HepG2 (cell line): ENCODE data around the gene RGS7. TPM values are rescaled to one million over a fixed set of nuclear protein-coding genes. Genes with fewer than 3 reads are reported as not detected.

Experiments used
- ATAC-seq: fragments of 200-7000 bp; cut with Tn5 transposase; 3 replicates; pipeline ENCODE4 v1.9.1; 2020; ENCODE audit warnings: mild to moderate bottlenecking, moderate library complexity
- BruUV-seq: library from RNA; stranded (reverse); fragments of 400-500 nt; replicated peaks from 2 replicates; lab custom pipeline; 2021; lab: Mats Ljungman, UMichigan
- CTCF ChIA-PET: fragments of 300-600 bp; formaldehyde crosslinking; extraction: SDS; loops from one replicate; lab custom pipeline; 2021; ENCODE audit warnings: low total read pairs, inconsistent platforms, low intra/inter-chr PET ratio; lab: Yijun Ruan, JAX
- POLR2A ChIA-PET: fragments of 350-600 bp; sonication (Branson Sonifier 250); formaldehyde crosslinking; loops from one replicate; lab custom pipeline; 2020; ENCODE audit warnings: antibody characterized with exemption, inconsistent platforms; lab: Yijun Ruan, JAX
- DNase-seq: peaks from one replicate; pipeline ENCODE4 v3.0.0-alpha.2; 2015; ENCODE audit warnings: low spot score
- FAIRE-seq: peaks from 3 replicates; lab custom pipeline; 2011; peaks lifted over from hg19 to GRCh38; lab: Jason Lieb, UNC
- H2AFZ ChIP-seq: one replicate; pipeline ENCODE4 v1.6.1; 2011; ENCODE audit warnings: low read length, inconsistent platforms
- H3K27ac ChIP-seq: fragments of 300-600 bp; 3 replicates; pipeline ENCODE4 v1.8.0; 2011; ENCODE audit warnings: mixed run types, mild to moderate bottlenecking, mixed read lengths, low read length, inconsistent platforms; ENCODE audit not compliant: insufficient read depth; ENCODE audit errors: extremely low read length
- H3K27me3 ChIP-seq, 2 experiments: fragments of 200-600 bp in 1 of 2; 2 replicates in 1 of 2; 3 replicates in 1 of 2; pipeline versions ENCODE4 v1.6.0 to v1.8.0; 2011; ENCODE audit warnings: low read length in 2 of 2, mild to moderate bottlenecking in 2 of 2, moderate library complexity in 2 of 2, inconsistent platforms in 1 of 2; ENCODE audit not compliant: insufficient read depth in 2 of 2, control insufficient read depth in 1 of 2
- H3K36me3 ChIP-seq, 2 experiments: fragments of 200-600 bp in 1 of 2; replicated peaks in 1 of 2; 2 replicates in 1 of 2; 3 replicates in 1 of 2; pipeline versions ENCODE4 v1.5.1 to v1.8.0; 2011; ENCODE audit warnings: low read length in 2 of 2, inconsistent platforms in 1 of 2; ENCODE audit not compliant: insufficient read depth in 2 of 2, control insufficient read depth in 1 of 2
- H3K4me1 ChIP-seq: 2 replicates; pipeline ENCODE4 v1.5.1; 2012; ENCODE audit warnings: low read length, inconsistent platforms; ENCODE audit not compliant: insufficient read depth
- H3K4me2 ChIP-seq: 2 replicates; pipeline ENCODE4 v1.6.0; 2011; ENCODE audit warnings: low read depth, low read length, inconsistent platforms
- H3K4me3 ChIP-seq, 3 experiments: fragments of 200-600 bp in 1 of 3; sonication (generic), shearing (Covaris generic) in 1 of 3; replicated peaks in 1 of 3; 2 replicates each; pipeline ENCODE4 v1.5.1; 2011 to 2016; ENCODE audit warnings: low read length in 3 of 3, inconsistent platforms in 2 of 3, low read depth in 2 of 3, mild to moderate bottlenecking in 2 of 3, control low read depth in 1 of 3, mixed read lengths in 1 of 3; ENCODE audit not compliant: insufficient read depth in 1 of 3
- H3K79me2 ChIP-seq: one replicate; pipeline ENCODE4 v1.6.1; 2011; ENCODE audit warnings: low read length, inconsistent platforms; ENCODE audit not compliant: insufficient read depth
- H3K9ac ChIP-seq: 2 replicates; pipeline ENCODE4 v1.6.0; 2011; ENCODE audit warnings: mild to moderate bottlenecking, low read depth, low read length, inconsistent platforms; ENCODE audit not compliant: insufficient read depth
- H3K9me3 ChIP-seq: 2 replicates; pipeline ENCODE4 v1.5.1; 2012; ENCODE audit warnings: mild to moderate bottlenecking, low read length
- H4K20me1 ChIP-seq: 2 replicates; pipeline ENCODE4 v1.6.0; 2011; ENCODE audit warnings: inconsistent platforms, mild to moderate bottlenecking, low read length, moderate library complexity; ENCODE audit not compliant: insufficient read depth
- ATAD3A ChIP-seq: sonication (generic); formaldehyde crosslinking; IDR thresholded peaks from 2 replicates; pipeline ENCODE4 v1.4.0; 2020; ENCODE audit warnings: missing genetic modification reagents
- ATF7-NPFF ChIP-seq: sonication (generic); formaldehyde crosslinking; IDR thresholded peaks from 2 replicates; pipeline ENCODE4 v1.8.1; 2023; ENCODE audit warnings: mild to moderate bottlenecking, low read depth, missing genetic modification reagents, moderate library complexity
- CAMTA2 ChIP-seq: sonication (generic); formaldehyde crosslinking; IDR thresholded peaks from 2 replicates; pipeline ENCODE4 v1.4.0; 2020; ENCODE audit warnings: mild to moderate bottlenecking, missing genetic modification reagents, borderline replicate concordance
- CBX1 ChIP-seq: IDR thresholded peaks from one replicate; pipeline ENCODE4 v1.6.1; 2016; ENCODE audit warnings: antibody characterized with exemption, low read depth
- KAT7 ChIP-seq: IDR thresholded peaks from 2 replicates; pipeline ENCODE4 v1.6.1; 2018; ENCODE audit warnings: borderline replicate concordance, missing compliant biosample characterization
- SIN3B ChIP-seq: fragments of 150-350 bp; IDR thresholded peaks from 2 replicates; pipeline ENCODE4 v1.6.1; 2014; ENCODE audit warnings: low read length
- SSRP1 ChIP-seq: IDR thresholded peaks from 2 replicates; pipeline ENCODE4 v1.6.1; 2016; ENCODE audit warnings: control low read depth
- XBP1 ChIP-seq: sonication (generic); formaldehyde crosslinking; IDR thresholded peaks from 2 replicates; pipeline ENCODE4 v1.5.0; 2020; ENCODE audit warnings: missing genetic modification reagents
- ZBTB2 ChIP-seq: sonication (generic); formaldehyde crosslinking; IDR thresholded peaks from 2 replicates; pipeline ENCODE4 v1.8.0; 2022; ENCODE audit warnings: low read depth, missing genetic modification reagents
- ZBTB8A ChIP-seq: sonication (generic); formaldehyde crosslinking; IDR thresholded peaks from 2 replicates; pipeline ENCODE4 v1.4.0; 2020; ENCODE audit warnings: mild to moderate bottlenecking, low read depth, missing genetic modification reagents, borderline replicate concordance
- ZNF101 ChIP-seq: sonication (generic); formaldehyde crosslinking; IDR thresholded peaks from 2 replicates; pipeline ENCODE4 v1.4.0; 2020; ENCODE audit warnings: mild to moderate bottlenecking, low read depth, missing genetic modification reagents, borderline replicate concordance
- ZNF3 ChIP-seq: IDR thresholded peaks from 2 replicates; pipeline ENCODE4 v1.7.0; 2017; ENCODE audit warnings: inconsistent platforms
- ZNF329 ChIP-seq: sonication (generic); formaldehyde crosslinking; IDR thresholded peaks from 2 replicates; pipeline ENCODE4 v1.9.0; 2021; ENCODE audit warnings: low read depth, mild to moderate bottlenecking, missing genetic modification reagents
- ZNF382 ChIP-seq: sonication (generic); formaldehyde crosslinking; IDR thresholded peaks from 2 replicates; pipeline ENCODE4 v1.5.0; 2020; ENCODE audit warnings: missing genetic modification reagents, mild to moderate bottlenecking, borderline replicate concordance
- ZNF451 ChIP-seq: sonication (generic); formaldehyde crosslinking; IDR thresholded peaks from 2 replicates; pipeline ENCODE4 v1.5.0; 2020; ENCODE audit warnings: mild to moderate bottlenecking, missing genetic modification reagents
- ZNF552 ChIP-seq: sonication (generic); formaldehyde crosslinking; IDR thresholded peaks from 2 replicates; pipeline ENCODE4 v1.9.0; 2022; ENCODE audit warnings: missing genetic modification reagents, mild to moderate bottlenecking, borderline replicate concordance
- ZNF614 ChIP-seq: IDR thresholded peaks from 2 replicates; pipeline ENCODE4 v1.6.1; 2018; ENCODE audit warnings: missing biosample characterization, missing genetic modification reagents, inconsistent platforms, borderline replicate concordance
- ZNF772 ChIP-seq: sonication (generic); formaldehyde crosslinking; IDR thresholded peaks from 2 replicates; pipeline ENCODE4 v1.5.0; 2020; ENCODE audit warnings: mild to moderate bottlenecking, missing genetic modification reagents
- ZNF841 ChIP-seq: sonication (generic); formaldehyde crosslinking; IDR thresholded peaks from 2 replicates; pipeline ENCODE4 v1.8.1; 2023; ENCODE audit warnings: missing genetic modification reagents, borderline replicate concordance
- ZNF850 ChIP-seq: sonication (generic); formaldehyde crosslinking; conservative IDR thresholded peaks from 2 replicates; pipeline ENCODE4 v1.9.0; 2021; ENCODE audit warnings: mild to moderate bottlenecking, missing genetic modification reagents
- WGBS: methylation state at CpG from one replicate; pipeline ENCODE4 v1.1.6; 2017; ENCODE audit warnings: low lambda C conversion rate; 5-methylcytosine and 5-hydroxymethylcytosine counted together
- in situ Hi-C: cut with HindIII; loops from 2 replicates; pipeline ENCODE4 v1.10.0; 2017; ENCODE audit warnings: low pct_unique_long_range_greater_than_20kb; ENCODE audit not compliant: extremely low pct_ligation_motif_present
- intact Hi-C: fragments of 100-400 bp; cut with micrococcal nuclease; formaldehyde crosslinking; loops from one replicate; pipeline ENCODE4 v1.10.0; 2022; ENCODE audit not compliant: unreplicated experiment
- polyA plus RNA-seq, 8 experiments: library from polyadenylated mRNA; depleted of rRNA in 3 of 8; stranded (reverse) in 7 of 8; unstranded in 1 of 8; fragments of >200 nt; fragmentation: Illumina TruSeq in 4 of 8; extraction: Trizol in 4 of 8; gene quantifications; 2 replicates each; pipeline versions ENCODE4 v1.2.1 to v1.2.3, GENCODE V29; 2011 to 2016; ENCODE audit warnings: low read depth in 4 of 8, missing spikeins in 1 of 8, mixed read lengths in 1 of 8; ENCODE audit not compliant: insufficient read depth in 1 of 8
- total RNA-seq, 5 experiments: library from RNA; depleted of rRNA; stranded (reverse); fragments of >200 nt; fragmentation: Illumina TruSeq; extraction: Trizol; gene quantifications; 2 replicates each; pipeline ENCODE4 v1.2.3, GENCODE V29; 2016; ENCODE audit warnings: low read depth in 1 of 5
- TF ChIP-seq, protein P1 (sequence below): sonication (generic); formaldehyde crosslinking; IDR thresholded peaks from 2 replicates; pipeline ENCODE4 v1.5.0; 2020; ENCODE audit warnings: missing genetic modification reagents, mild to moderate bottlenecking, borderline replicate concordance

RGS7 gene
- total and polyA plus RNA-seq, 2 of the 13 experiments (the other 11 are each of a cell fraction or from before 2014, with no cell fraction given): not detected

DNA sequence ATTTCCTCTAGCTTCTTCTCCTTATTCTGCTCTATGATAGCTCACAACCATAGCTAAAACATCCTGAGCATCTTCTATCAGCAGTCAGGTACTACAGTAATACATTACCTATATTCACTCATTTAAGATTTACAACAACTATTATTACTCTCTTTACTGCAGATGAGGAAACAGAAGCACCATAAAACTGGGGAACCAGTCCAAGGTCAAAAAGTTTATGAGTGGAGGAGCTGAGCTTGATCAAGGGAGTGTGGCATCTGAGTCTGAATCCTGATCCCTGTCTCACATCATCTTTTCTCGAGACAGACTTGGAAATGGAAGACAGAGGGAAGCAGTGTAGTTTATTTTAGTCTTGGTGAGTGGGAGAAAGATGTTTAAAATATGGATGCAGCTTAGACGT is 288.6 kb downstream of the RGS7 start:
- TF ChIP-seq SSRP1 (CRISPR knock-in tag) (no peak), ZNF841 (CRISPR knock-in tag) (no peak), ZNF101 (no peak), CAMTA2 (no peak), ATF7-NPFF (CRISPR knock-in tag) (no peak), ZNF3 (no peak), ZNF850 (CRISPR knock-in tag) (no peak)
- Histone ChIP-seq H3K36me3 (no peaks in the 10 kb centered on the region), H3K4me3 (no peak overlapping the region), H2AFZ (no peak overlapping the region), H3K4me2 (no peak overlapping the region), H4K20me1 (no peaks in the 10 kb centered on the region), H3K9me3 (no peaks in the 10 kb centered on the region), H3K27ac (no peak overlapping the region), H3K79me2 (no peaks in the 10 kb centered on the region), H3K4me1 (no peaks in the 10 kb centered on the region), H3K27me3 (no peaks in the 10 kb centered on the region), H3K9ac (no peak overlapping the region)
- ChIA-PET POLR2A (no interaction called here), CTCF (no interaction called here)
- 0% methylated on average over 2 of the region's 2 CpGs for WGBS
- FAIRE-seq (no peak), ATAC-seq (no peak), DNase-seq (no peak)
- intact Hi-C loops: no loop called here
- BruUV-seq: no TSS peak
- in situ Hi-C loops: no loop called here

GRCh38 chr1:241063276-241063675 is 293.7 kb downstream of the RGS7 start:
- CTCF ChIA-PET: no interaction called here
- ATAC-seq (no peak), FAIRE-seq (no peak), DNase-seq (no peak)
- BruUV-seq: no TSS peak
- Histone ChIP-seq H3K79me2 (no peaks in the 10 kb centered on the region), H4K20me1 (no peaks in the 10 kb centered on the region), H3K36me3 (no peaks in the 10 kb centered on the region), H3K27me3 (no peaks in the 10 kb centered on the region), H3K9me3 (no peaks in the 10 kb centered on the region), H3K4me1 (no peaks in the 10 kb centered on the region), H3K9ac (no peak overlapping the region), H2AFZ (no peak overlapping the region), H3K27ac (no peak overlapping the region), H3K4me2 (no peak overlapping the region), H3K4me3 (no peak overlapping the region)
- intact Hi-C loops (no loop called here), in situ Hi-C loops (no loop called here)
- 20% methylated on average over 5 of the region's 5 CpGs for WGBS
- POLR2A ChIA-PET: no interaction called here
- TF ChIP-seq SIN3B (no peak), ZNF329 (CRISPR knock-in tag) (no peak), ZBTB2 (no peak), XBP1 (CRISPR knock-in tag) (no peak), ZNF614 (CRISPR knock-in tag) (no peak), ZNF382 (CRISPR knock-in tag) (no peak), ATAD3A (no peak), ZNF772 (CRISPR knock-in tag) (no peak), ZNF552 (CRISPR knock-in tag) (no peak), ZBTB8A (CRISPR knock-in tag) (no peak), KAT7 (no peak), CBX1 (no peak), ZNF451 (CRISPR knock-in tag) (no peak)
- TF ChIP-seq, protein P1, sequence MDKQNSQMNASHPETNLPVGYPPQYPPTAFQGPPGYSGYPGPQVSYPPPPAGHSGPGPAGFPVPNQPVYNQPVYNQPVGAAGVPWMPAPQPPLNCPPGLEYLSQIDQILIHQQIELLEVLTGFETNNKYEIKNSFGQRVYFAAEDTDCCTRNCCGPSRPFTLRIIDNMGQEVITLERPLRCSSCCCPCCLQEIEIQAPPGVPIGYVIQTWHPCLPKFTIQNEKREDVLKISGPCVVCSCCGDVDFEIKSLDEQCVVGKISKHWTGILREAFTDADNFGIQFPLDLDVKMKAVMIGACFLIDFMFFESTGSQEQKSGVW (CRISPR knock-in tag): no peak
